COLO668 (cell line): ENCODE data around the gene MIF4GD.
A peak's percentile ranks its signal among the peaks of the same experiment; 100 is the strongest.
"Not testable (repeated sequence)": the region's sequence is repeated elsewhere in the genome, so short reads cannot be mapped to it uniquely, and the experiment has no call there.

Experiments
- DNase-seq: peaks from one replicate; lab custom pipeline; 2025; ENCODE audit not compliant: unreplicated experiment; lab: John Stamatoyannopoulos, UW

The MIF4GD gene

GRCh38 chr17:75261336-75262111, 9.5 kb downstream of the MIF4GD start, which contains the start of the genes GGA3 and MRPS7:
TSS of gene GGA3 (minus strand) at chr17:75261606. CDS start at chr17:75261587, 19 bp downstream.
TSS of gene MRPS7 (plus strand) at chr17:75261879. CDS start at chr17:75261901, 22 bp downstream.
- DNase-seq: peak; percentile 92

GRCh38 chr17:75260641-75261335, 10.2 kb downstream of the MIF4GD start:
- no peak for DNase-seq

DNA sequence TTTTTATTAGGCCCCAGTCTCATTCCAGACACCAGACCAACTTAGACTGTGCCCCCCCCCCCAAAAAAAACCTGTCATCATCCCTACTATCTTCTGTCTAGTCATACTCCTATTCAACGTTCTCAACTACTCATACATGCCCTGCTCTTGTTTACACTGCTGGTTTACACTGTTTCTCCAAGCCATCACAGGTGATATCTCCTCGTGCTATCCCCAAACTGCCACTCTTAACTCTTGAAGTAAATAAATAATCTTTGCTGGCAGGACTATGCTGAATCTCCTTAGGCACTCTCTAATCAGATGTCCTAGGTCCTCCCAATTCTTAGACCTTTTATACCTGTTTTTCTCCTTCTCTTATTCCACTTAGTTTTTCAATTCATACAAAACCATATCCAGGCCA, 13.8 kb downstream of the MIF4GD start:
- DNase-seq: not testable (repeated sequence)

- DNase-seq: not testable (repeated sequence)
These were observed 14.9 kb downstream of the MIF4GD start for GRCh38 chr17:75255954-75256698.

DNA sequence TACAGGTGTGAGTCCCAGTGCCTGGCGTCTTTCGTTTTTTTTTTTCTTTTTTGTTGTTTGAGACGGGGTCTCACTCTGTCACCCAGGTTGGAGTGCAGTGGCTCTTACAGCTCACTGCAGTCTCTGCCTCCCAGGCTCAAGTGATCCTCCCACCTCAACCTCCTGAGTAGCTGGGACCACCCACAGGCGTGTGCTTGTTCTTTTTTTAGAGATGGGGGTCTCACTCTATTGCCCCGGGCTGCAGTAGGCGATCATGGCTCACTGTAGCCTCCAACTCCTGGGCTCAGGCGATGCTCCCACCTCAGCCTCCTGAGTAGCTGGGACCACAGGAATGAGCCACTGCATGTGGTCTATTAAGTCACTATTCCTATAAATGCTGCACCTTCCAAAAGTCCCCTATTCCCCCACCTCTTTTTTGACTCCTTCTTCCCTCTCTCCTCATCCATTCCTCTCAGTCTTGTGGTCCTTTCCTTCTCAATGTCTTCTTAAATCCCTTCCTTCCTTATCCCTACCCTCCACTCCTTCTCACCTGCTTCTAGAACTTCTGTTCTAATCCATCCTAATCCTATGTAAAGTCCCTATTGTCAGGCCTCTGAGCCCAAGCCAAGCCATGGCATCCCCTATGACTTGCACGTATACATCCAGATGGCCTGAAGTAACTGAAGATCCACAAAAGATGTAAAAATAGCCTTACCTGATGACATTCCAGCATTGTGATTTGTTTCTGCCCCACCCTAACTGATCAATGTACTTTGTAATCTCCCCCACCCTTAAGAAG, 18.8 kb downstream of the MIF4GD start:
- DNase-seq: no peak

DNA sequence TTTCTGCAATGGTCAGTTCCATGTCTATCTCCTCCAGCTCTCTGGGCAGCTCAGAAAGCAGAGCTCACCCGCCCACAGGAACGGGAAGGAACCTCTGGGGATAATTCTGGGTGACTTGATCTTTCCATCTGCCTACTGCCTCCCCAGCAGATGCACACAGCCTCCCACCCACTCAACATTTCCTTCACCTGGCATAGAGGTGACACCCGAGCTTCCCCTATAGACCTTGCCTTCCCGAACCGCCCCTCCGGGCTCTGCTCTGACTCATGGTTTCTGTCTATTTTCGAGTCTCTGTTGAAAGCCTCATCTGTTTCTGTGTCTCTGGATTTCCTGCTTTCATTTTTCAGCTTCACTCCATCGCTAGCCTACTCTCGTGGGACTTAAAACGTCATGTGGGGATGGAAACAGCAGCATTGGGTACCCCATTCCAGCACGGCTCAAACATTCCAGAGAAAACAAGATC, 21.0 kb downstream of the MIF4GD start:
- no peak for DNase-seq

DNA sequence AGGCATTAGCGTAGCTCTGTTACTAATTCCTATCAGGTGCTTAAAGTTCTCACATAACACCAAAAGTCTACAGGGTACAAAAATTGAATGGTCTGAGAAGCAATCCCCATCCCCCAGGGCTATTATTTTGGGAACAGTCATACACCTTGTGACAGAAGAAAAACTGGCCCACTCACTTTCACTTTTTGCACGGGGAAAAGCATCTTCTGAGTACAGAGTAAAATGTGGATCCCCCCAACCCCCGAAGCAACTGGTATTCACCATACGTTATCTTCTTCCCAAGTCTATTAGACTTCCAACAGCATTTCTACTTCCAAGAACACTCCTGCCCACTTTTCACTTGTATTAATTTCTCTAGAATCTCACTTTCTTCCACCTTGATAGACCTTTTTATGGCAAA, 21.5 kb downstream of the MIF4GD start:
- no peak for DNase-seq

DNA sequence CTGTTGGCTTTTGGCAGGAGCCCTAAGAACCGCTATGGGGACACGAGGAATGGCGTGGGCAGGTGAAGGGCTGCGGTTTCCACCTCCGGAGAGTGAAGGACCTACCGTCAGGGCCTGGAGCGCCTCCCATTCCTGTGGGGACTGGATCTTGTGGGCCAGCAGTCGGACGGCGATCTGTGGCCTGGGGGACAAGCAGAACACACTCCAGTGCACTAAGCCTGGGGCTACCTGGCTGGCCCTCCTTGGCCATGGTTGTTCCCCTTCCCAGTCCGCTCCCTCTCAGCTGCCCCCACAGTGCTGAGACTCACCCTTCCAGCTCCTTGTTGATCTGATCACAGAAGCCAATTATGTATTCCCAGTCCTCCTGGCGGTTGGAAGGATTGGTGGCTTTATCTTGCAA, 24.6 kb downstream of the MIF4GD start:
- no peak for DNase-seq

GRCh38 chr17:75245011-75245410, 26.0 kb downstream of the MIF4GD start:
- no peak for DNase-seq

- DNase-seq: no peak
These were observed 26.7 kb downstream of the MIF4GD start for GRCh38 chr17:75244133-75244866.

DNA sequence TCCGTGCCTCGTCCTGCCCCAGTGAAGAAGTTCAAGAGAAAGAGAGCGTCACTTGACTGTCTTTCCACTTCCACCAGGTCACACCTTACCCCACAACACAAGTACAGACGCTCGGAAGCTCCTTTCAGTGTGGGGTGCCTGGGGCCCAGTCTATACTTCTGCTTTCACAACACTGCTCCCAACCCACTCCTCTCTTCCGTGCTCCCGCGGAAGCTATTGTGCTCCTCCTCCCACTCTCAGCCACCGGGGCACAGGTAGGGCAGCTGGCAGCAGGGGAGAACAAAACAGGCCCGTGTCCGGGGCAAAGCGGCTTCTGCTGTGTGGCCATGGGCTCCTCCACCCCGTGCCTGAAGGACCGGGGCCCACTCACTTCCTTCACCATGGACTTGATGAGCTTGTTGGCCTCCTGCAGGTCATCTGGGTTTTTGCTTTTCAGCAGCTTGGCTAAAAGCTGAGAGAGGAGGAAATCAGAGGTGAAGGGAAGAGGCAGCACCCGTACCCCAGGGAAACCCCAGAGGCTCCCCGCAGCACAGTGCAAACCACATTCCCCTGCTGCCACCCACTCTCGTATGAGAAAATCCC, 28.5 kb downstream of the MIF4GD start:
- DNase-seq: no peak

GRCh38 chr17:75241996-75242460, 29.0 kb downstream of the MIF4GD start:
- no peak for DNase-seq

DNA sequence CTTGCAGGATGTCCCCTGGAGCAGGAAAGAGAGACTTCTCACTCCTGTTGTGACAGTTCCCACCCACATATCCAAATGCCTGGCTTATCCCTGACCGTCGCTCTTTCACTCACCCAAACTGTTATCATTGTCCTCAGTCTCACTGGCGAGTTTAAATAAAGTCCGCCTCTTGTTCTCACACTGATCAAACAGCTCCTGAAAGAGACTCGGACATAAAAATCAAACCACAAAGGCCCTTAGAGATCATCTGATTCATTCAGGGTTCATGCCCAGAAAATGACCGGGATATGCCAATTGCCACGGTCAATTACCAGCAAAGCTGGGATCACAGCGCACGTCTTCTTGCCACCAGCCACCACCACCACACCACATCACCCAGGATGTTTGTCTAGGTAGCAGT, 29.5 kb downstream of the MIF4GD start:
- DNase-seq: no peak

GRCh38 chr17:75241143-75241430, 29.9 kb downstream of the MIF4GD start:
- DNase-seq: no peak

GRCh38 chr17:75240394-75241142, 30.5 kb downstream of the MIF4GD start:
- DNase-seq: peak; percentile 12

DNA sequence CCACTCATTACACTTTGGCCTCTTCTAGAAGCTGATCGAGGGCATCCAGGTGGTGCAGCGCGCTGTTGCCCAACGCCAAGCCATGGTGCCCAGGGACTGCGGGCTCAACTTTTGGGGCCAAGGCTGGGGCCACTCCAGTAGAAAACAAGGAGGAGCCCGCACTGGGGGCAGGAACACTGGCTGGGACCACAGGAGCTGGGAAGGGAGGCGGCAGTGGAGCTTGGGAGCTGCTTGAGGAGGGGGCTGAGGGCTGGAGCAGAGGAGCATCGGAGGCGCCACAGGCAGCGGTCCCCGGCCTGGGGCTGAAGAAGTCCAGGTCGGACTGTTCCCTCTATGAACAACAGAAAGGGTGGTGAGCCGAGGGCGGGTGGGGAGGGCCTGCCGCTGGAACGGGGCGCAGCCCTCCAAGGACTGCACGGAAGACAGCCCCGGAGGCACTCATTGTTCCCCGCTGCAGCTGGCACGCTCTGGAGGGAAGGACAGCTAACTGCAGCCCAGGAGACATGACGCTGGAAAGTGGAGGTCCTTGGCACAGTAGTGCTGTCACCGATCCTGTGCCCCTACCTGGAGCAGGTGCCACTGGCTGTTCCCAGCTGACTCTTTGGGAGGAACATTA, 31.1 kb downstream of the MIF4GD start:
- DNase-seq: no peak

GRCh38 chr17:75239214-75239613, 31.8 kb downstream of the MIF4GD start:
- DNase-seq: no peak

DNA sequence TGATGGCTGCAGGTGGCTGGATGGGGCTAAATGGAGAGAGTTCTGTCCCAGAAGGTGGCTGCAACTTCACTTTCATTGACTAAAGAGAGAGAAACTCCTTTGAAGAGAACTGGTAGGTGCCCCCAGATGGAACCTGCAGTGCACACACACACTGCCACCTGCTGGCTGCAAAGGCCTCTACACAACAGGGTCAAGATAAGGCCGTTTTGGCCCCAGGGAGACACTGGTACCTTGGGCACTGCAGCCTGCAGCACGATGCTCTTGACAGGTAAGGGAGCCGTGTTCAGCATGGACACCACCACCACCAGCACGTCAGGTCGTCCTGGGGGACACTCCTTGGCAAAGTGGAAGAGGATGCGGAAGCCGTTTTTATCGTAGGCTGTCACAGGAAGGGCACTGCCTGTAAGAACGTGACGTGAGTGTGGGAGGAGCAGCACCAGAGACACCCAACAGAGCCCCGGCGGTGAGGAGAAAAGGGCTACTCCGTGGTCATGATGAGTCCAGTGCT, 32.3 kb downstream of the MIF4GD start:
- peak; percentile 45 for DNase-seq
